Trophoblast cell (in vitro differentiated cells and primary cell): ENCODE data around the gene UBE2J2.
A peak's percentile ranks its signal among the peaks of the same experiment; 100 is the strongest.

Experiments
- DNase-seq, 2 donors: peaks; one replicate each; pipeline ENCODE4 v3.0.0-alpha.2; 2016
- H2AFZ ChIP-seq: 2 replicates; pipeline ENCODE4 v1.6.1; 2013; ENCODE audit warnings: low read length, moderate library complexity, mild to moderate bottlenecking; ENCODE audit not compliant: insufficient read depth, poor library complexity
- H2AK5ac ChIP-seq: 2 replicates; pipeline ENCODE4 v1.6.1; 2013; ENCODE audit warnings: mild to moderate bottlenecking, low read length
- H2BK120ac ChIP-seq: 2 replicates; pipeline ENCODE4 v1.6.1; 2013; ENCODE audit warnings: low read length, mild to moderate bottlenecking, moderate library complexity; ENCODE audit not compliant: insufficient read depth, poor library complexity
- H2BK12ac ChIP-seq: 2 replicates; pipeline ENCODE4 v1.6.1; 2013; ENCODE audit warnings: mild to moderate bottlenecking, low read length, moderate library complexity
- H2BK5ac ChIP-seq: 2 replicates; pipeline ENCODE4 v1.6.1; 2013; ENCODE audit warnings: low read length, low read depth, moderate library complexity, mild to moderate bottlenecking; ENCODE audit not compliant: poor library complexity
- H3K14ac ChIP-seq: 2 replicates; pipeline ENCODE4 v1.6.1; 2013; ENCODE audit warnings: mild to moderate bottlenecking, low read length
- H3K18ac ChIP-seq: 2 replicates; pipeline ENCODE4 v1.6.1; 2013; ENCODE audit warnings: mild to moderate bottlenecking, low read length
- H3K23ac ChIP-seq: 2 replicates; pipeline ENCODE4 v1.6.1; 2013; ENCODE audit warnings: low read length
- H3K27ac ChIP-seq: 2 replicates; pipeline ENCODE4 v1.5.1; 2013; ENCODE audit warnings: low read depth, mild to moderate bottlenecking, inconsistent platforms, low read length, moderate library complexity
- H3K27me3 ChIP-seq: 2 replicates; pipeline ENCODE4 v1.6.1; 2013; ENCODE audit warnings: inconsistent platforms, mild to moderate bottlenecking, low read length, moderate library complexity; ENCODE audit not compliant: insufficient read depth
- H3K36me3 ChIP-seq, 2 experiments: 1 replicate in 1 of 2; 2 replicates in 1 of 2; pipeline ENCODE4 v1.6.1; 2013; ENCODE audit warnings: low read length in 2 of 2, mild to moderate bottlenecking in 2 of 2, moderate library complexity in 1 of 2; ENCODE audit not compliant: insufficient read depth in 2 of 2, control insufficient read depth in 1 of 2
- H3K4ac ChIP-seq: 2 replicates; pipeline ENCODE4 v1.6.1; 2013; ENCODE audit warnings: low read depth, mild to moderate bottlenecking, low read length, moderate library complexity
- H3K4me1 ChIP-seq, 2 experiments: 1 replicate in 1 of 2; 2 replicates in 1 of 2; pipeline ENCODE4 v1.6.1; 2013; ENCODE audit warnings: low read length in 2 of 2, mild to moderate bottlenecking in 2 of 2, moderate library complexity in 1 of 2; ENCODE audit not compliant: insufficient read depth in 2 of 2, control insufficient read depth in 1 of 2
- H3K4me2 ChIP-seq: 2 replicates; pipeline ENCODE4 v1.6.1; 2013; ENCODE audit warnings: inconsistent platforms, mild to moderate bottlenecking, low read length, moderate library complexity
- H3K4me3 ChIP-seq: 2 replicates; pipeline ENCODE4 v1.5.1; 2013; ENCODE audit warnings: mild to moderate bottlenecking, low read depth, low read length, inconsistent platforms
- H3K79me1 ChIP-seq: one replicate; pipeline ENCODE4 v1.6.1; 2013; ENCODE audit warnings: low read length
- H3K79me2 ChIP-seq: 2 replicates; pipeline ENCODE4 v1.6.1; 2013; ENCODE audit warnings: low read length, mild to moderate bottlenecking; ENCODE audit not compliant: control insufficient read depth, insufficient read depth, poor library complexity
- H3K9ac ChIP-seq: 2 replicates; pipeline ENCODE4 v1.6.1; 2013; ENCODE audit warnings: mild to moderate bottlenecking, low read length
- H3K9me3 ChIP-seq: 2 replicates; pipeline ENCODE4 v1.6.1; 2013; ENCODE audit warnings: low read depth, mild to moderate bottlenecking, control low read depth, inconsistent platforms, low read length; ENCODE audit not compliant: insufficient read depth
- H4K12ac ChIP-seq: 2 replicates; pipeline ENCODE4 v1.6.1; 2013; ENCODE audit warnings: low read depth, mild to moderate bottlenecking, low read length, moderate library complexity
- H4K8ac ChIP-seq: 2 replicates; pipeline ENCODE4 v1.6.1; 2013; ENCODE audit warnings: low read depth, mild to moderate bottlenecking, low read length, moderate library complexity
- H4K91ac ChIP-seq: one replicate; pipeline ENCODE4 v1.6.1; 2013; ENCODE audit warnings: low read depth, mild to moderate bottlenecking, low read length, moderate library complexity
- WGBS: extraction: QIAGEN DNeasy Blood & Tissue Kit; methylation state at CpG from one replicate; pipeline ENCODE4 v1.1.7; 2013; ENCODE audit warnings: missing lambda C conversion rate; ENCODE audit not compliant: insufficient read length, insufficient coverage; ENCODE audit errors: extremely low coverage; 5-methylcytosine and 5-hydroxymethylcytosine counted together

The UBE2J2 gene

DNA sequence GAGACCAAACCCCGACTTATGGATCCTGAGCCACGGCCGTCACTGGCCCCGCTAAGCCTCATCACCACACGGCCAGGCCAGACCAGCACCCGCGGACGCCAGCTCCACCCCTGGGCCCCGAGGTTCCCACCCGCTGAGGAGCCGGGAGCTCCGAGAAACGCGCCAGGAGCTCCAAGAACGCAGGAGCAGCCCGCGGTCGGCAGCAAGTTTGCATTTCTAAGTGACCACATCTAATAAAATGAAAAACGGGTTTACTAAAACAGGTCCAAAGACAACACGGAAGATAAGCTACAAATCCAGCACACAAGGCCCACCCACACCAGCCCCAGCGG lies 19.0 kb downstream of the UBE2J2 start:
- no peak overlapping the region for H4K91ac ChIP-seq
- H4K8ac ChIP-seq = no peak overlapping the region
- peaks cover 8% of the 10 kb centered on the region for H3K9me3 ChIP-seq
- H3K27ac ChIP-seq = no peak overlapping the region
- no peak overlapping the region for H3K23ac ChIP-seq
- H3K4ac ChIP-seq = no peak overlapping the region
- H3K18ac ChIP-seq = no peak overlapping the region
- no peak overlapping the region for H4K12ac ChIP-seq
- no peak overlapping the region for H3K4me2 ChIP-seq
- no peak overlapping the region for H2BK5ac ChIP-seq
- H3K4me1 ChIP-seq = peaks cover 6% of the 10 kb centered on the region in 2 experiments
- no peak overlapping the region for H2AFZ ChIP-seq
- no peak overlapping the region for H2BK12ac ChIP-seq
- peaks cover 60 to 67% of the 10 kb centered on the region in 2 experiments for H3K36me3 ChIP-seq
- H3K9ac ChIP-seq = no peak overlapping the region
- WGBS = no CpG with 5 or more reads among the region's 21 CpGs
- H3K79me2 ChIP-seq = no peaks in the 10 kb centered on the region
- H3K27me3 ChIP-seq = no peaks in the 10 kb centered on the region
- no peak overlapping the region for H3K14ac ChIP-seq
- DNase-seq = no peak
- no peak overlapping the region for H2BK120ac ChIP-seq
- peaks cover 6% of the 10 kb centered on the region for H3K79me1 ChIP-seq
- H3K4me3 ChIP-seq = no peak overlapping the region
- no peak overlapping the region for H2AK5ac ChIP-seq

GRCh38 chr1:1253972-1254666 lies 19.5 kb downstream of the UBE2J2 start:
- DNase-seq = no peak
- Histone ChIP-seq H2AK5ac (no peak overlapping the region), H3K14ac (no peak overlapping the region), H4K8ac (no peak overlapping the region), H3K4me2 (no peak overlapping the region), H3K79me2 (no peaks in the 10 kb centered on the region), H2BK5ac (no peak overlapping the region), H2AFZ (no peak overlapping the region), H3K36me3 (peaks cover 57 to 63% of the 10 kb centered on the region in 2 experiments), H3K9me3 (peaks cover 7% of the 10 kb centered on the region), H3K18ac (no peak overlapping the region), H3K4me3 (no peak overlapping the region), H3K9ac (no peak overlapping the region), H3K79me1 (peaks cover 6% of the 10 kb centered on the region), H2BK12ac (no peak overlapping the region), H3K23ac (no peak overlapping the region), H3K27ac (no peak overlapping the region), H4K91ac (no peak overlapping the region), H2BK120ac (no peak overlapping the region), H3K4ac (no peak overlapping the region), H3K27me3 (no peaks in the 10 kb centered on the region), H4K12ac (no peak overlapping the region), H3K4me1 (peaks cover 6% of the 10 kb centered on the region in 2 experiments)
- WGBS = no CpG with 5 or more reads among the region's 50 CpGs

GRCh38 chr1:1253314-1253713 lies 20.3 kb downstream of the UBE2J2 start:
- H2BK12ac ChIP-seq = no peak overlapping the region
- no peak overlapping the region for H2AK5ac ChIP-seq
- no peak overlapping the region for H2BK5ac ChIP-seq
- no peak overlapping the region for H2AFZ ChIP-seq
- H3K36me3 ChIP-seq = peaks cover 51 to 56% of the 10 kb centered on the region in 2 experiments
- H3K9me3 ChIP-seq = peaks cover 3% of the 10 kb centered on the region
- H3K79me2 ChIP-seq = no peaks in the 10 kb centered on the region
- no peak overlapping the region for H3K18ac ChIP-seq
- H3K4ac ChIP-seq = no peak overlapping the region
- peaks cover 6% of the 10 kb centered on the region in 2 experiments for H3K4me1 ChIP-seq
- no peak overlapping the region for H4K12ac ChIP-seq
- H3K23ac ChIP-seq = no peak overlapping the region
- H3K27me3 ChIP-seq = no peaks in the 10 kb centered on the region
- DNase-seq = no peak
- H2BK120ac ChIP-seq = no peak overlapping the region
- H3K4me2 ChIP-seq = no peak overlapping the region
- H3K27ac ChIP-seq = no peak overlapping the region
- H3K14ac ChIP-seq = no peak overlapping the region
- WGBS = no CpG with 5 or more reads among the region's 12 CpGs
- H4K8ac ChIP-seq = no peak overlapping the region
- H3K79me1 ChIP-seq = peaks cover 6% of the 10 kb centered on the region
- H3K4me3 ChIP-seq = no peak overlapping the region
- no peak overlapping the region for H4K91ac ChIP-seq
- no peak overlapping the region for H3K9ac ChIP-seq

DNA sequence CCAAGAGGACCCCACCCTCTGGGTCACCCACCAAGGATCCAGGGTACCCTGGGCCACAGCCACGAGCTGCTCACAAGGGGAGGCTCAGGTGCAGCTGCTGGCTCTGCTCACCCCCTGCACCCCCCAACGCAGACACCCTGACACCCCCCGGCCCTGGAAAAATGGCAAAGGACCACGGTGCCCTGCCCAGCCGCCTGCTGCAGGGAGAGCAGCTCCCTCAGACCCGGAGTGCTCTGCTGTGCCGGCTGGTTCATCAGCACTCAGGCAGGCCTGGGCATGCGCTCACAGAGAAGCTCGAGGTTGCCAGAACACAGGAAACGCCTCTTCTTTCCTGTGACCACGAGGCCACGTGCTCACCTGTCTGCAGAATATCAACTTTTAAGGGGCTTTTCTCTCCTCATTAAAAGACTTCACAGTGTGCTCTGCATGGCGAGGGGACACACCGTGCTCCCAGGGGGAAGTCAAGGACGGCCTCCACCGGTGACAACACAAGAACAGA lies 22.8 kb downstream of the UBE2J2 start:
- H3K9ac ChIP-seq = no peak overlapping the region
- peak overlapping the region; percentile 74 for H3K4ac ChIP-seq
- peaks cover 10 to 12% of the 10 kb centered on the region in 2 experiments for H3K4me1 ChIP-seq
- no peaks in the 10 kb centered on the region for H3K79me2 ChIP-seq
- DNase-seq = no peak
- WGBS = no CpG with 5 or more reads among the region's 16 CpGs
- peaks cover 5% of the 10 kb centered on the region for H3K27me3 ChIP-seq
- H3K9me3 ChIP-seq = peaks cover 5% of the 10 kb centered on the region
- peak overlapping the region; percentile 95 for H4K91ac ChIP-seq
- H3K79me1 ChIP-seq = peaks cover 9% of the 10 kb centered on the region
- peak overlapping the region; percentile 70 for H2BK5ac ChIP-seq
- no peak overlapping the region for H3K4me3 ChIP-seq
- peak overlapping the region; percentile 86 for H3K14ac ChIP-seq
- peak overlapping the region; percentile 7 for H4K12ac ChIP-seq
- peak overlapping the region; percentile 39 for H2AFZ ChIP-seq
- H3K36me3 ChIP-seq = peaks cover 36 to 40% of the 10 kb centered on the region in 2 experiments
- H3K23ac ChIP-seq = no peak overlapping the region
- peak overlapping the region; percentile 51 for H2BK12ac ChIP-seq
- H3K27ac ChIP-seq = peak overlapping the region; percentile 81
- H4K8ac ChIP-seq = peak overlapping the region; percentile 68
- H2BK120ac ChIP-seq = peak overlapping the region; percentile 59
- peak overlapping the region; percentile 81 for H3K18ac ChIP-seq
- peak overlapping the region; percentile 61 for H2AK5ac ChIP-seq
- no peak overlapping the region for H3K4me2 ChIP-seq
